T-helper 2 cell (primary cell): Measurements from ENCODE around the gene AMPD1.

Experiments used
- DNase-seq, 5 experiments: peaks; one replicate each; pipeline versions ENCODE4 v3.0.0 to v3.0.0-alpha.2; 2012 to 2022
- total RNA-seq, 2 donors: gene quantifications; one replicate each; lab custom pipeline; 2026; lab: John Stamatoyannopoulos, UW

The AMPD1 gene
- 0 to 0.31 reads per million in 2 donors for total RNA-seq

DNA sequence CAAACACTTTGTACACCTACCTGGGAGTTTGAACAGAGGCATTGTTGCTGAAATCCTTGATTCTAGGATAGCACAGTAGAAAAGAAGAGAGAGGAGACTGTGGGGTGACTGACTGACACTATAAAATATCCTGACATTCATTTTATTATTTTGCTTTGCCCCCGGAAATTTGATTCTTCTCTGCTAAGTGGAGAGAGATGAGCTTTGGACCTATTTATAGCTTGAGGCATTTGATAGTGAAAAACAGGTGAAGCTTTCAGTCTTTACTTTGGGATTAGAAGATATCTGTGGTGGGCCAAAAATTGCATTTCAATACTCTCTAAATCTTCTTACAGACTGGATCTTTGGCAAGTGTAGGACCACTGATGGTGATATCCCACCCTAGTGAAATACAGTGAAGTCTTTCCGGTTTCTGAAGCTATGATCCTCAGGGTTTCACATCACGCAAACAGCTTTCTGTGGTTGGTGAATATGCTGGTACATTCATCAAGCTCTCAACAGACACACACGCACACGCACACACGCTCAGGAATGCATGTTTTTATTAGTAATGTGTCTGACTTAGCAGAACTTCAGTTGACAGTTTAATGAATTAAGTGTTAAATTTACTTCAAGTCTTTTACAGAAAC, at the start of gene AMPD1:
AMPD1 (minus strand) TSS at position 117 of the 629 bp plus-strand sequence; CDS start at position 42, 75 bp downstream.
- peak in 1 of 5 experiments; percentile 9 for DNase-seq

DNA sequence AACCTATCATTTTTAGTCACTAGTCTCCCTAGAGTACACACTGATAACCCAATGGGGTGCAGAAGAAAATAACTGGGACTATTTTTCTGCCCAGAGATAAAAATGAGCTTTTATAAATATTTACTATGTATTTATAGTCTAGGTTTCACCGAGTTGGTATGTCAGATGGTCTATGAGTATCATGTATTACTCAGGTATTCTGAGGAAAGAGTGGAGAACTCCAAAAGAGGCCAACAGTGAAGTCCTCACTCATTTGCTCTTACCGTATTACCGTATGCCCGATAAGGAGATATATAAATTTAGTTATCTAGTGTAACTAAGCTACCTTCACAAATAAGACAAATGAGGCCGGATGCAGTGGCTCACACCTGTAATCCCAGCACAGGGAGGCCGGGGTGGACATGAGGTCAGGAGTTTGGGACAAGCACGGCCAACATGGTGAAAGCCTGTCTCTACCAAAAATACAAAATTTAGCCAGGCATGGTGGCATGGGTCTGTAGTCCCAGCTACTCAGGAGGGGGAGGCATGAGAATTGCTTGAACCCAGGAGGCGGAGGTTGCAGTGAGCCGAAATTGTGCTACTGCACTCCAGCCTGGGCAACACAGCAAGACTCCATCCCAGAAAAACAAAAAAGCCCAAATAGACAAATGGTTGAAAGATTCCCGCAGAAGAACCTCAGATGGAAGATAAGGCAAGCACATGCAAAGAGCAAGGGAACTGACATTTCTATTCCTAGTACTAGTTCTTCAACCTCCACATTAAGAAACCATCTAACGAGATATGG, 46.8 kb upstream of the AMPD1 start:
- no peak for DNase-seq

DNA sequence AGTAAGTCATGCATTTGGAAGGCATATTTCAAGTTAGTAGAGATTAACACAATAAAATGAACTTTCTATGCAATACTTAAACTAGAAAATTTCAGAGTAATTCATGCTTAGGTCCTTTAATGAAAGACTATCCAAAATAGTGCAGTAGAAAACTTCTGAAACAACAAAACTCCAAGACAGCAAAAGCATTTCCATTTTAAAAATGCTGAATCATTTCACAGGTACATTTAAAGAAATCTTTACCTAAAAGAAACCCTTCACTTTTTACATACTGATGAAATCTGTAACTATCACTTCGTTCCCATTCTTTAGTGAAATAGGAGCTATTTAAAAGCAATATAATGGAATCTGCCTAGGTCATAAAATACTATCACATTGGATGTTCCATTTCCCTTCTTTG, 45.0 kb upstream of the AMPD1 start:
- DNase-seq, result no peak

GRCh38 chr1:114737314-114737849, 42.0 kb upstream of the AMPD1 start:
- no peak for DNase-seq

GRCh38 chr1:114735479-114735878, 40.1 kb upstream of the AMPD1 start:
- no peak for DNase-seq

GRCh38 chr1:114729782-114730181, 34.4 kb upstream of the AMPD1 start:
- DNase-seq, result no peak

- no peak for DNase-seq
Measured at GRCh38 chr1:114728553-114728952, 33.2 kb upstream of the AMPD1 start.

DNA sequence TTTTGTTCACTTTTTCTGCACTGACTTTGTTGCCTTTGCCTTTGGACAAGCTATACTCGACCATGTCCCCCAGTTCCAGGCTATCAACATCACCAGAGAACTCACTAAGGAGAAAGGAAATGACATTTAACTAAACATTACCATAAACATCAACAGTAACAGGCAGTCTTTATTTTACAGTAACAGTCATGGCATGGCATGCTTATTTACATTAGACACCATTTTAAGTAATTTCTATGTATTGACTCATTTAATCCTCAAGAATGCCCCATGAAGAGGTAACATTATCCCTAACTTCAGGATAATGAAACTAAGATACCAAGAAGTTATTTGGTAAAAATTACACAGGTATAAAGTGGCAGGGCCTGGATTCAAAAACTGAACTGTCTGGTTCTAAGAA, 29.9 kb upstream of the AMPD1 start:
- DNase-seq, result no peak

- DNase-seq, result no peak
Measured at GRCh38 chr1:114723915-114724314, 28.6 kb upstream of the AMPD1 start.

DNA sequence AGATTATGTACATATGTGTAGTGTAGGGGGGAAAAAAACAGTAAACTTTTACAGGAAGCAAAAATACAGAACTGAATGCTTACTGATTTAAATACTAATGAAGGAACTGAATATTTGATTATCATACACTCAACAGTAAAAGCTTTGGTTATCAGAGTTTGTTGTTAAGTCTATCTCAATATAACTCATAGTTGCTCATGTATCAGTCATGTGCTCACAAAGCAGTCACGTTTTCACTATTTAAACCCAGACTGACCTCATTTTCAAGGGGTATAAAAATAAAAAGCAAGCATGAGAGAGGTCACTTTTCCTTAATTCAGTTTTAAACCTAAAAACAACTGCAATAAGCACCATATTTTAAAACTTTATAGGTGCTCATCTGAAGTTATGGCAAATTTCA, 28.1 kb upstream of the AMPD1 start:
- no peak for DNase-seq

DNA sequence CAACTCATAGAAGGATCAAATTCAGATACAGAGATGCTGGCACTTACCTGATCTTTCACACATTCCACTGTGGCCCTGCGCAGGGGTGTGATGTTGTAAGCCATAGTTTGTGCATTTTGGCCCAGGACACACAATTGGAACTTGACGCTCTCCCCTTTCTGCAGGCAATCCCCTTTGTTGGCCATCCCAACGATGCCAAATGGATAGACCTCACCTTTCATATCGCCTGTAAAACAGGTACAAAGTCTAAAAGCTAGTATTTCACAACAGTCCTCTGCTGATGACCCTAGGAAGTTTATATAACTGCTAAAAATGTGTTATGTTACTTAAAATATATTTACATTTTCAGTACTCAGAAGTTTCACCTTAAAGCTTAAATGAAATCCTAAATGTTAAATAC, 25.1 kb upstream of the AMPD1 start:
- DNase-seq, result no peak

DNA sequence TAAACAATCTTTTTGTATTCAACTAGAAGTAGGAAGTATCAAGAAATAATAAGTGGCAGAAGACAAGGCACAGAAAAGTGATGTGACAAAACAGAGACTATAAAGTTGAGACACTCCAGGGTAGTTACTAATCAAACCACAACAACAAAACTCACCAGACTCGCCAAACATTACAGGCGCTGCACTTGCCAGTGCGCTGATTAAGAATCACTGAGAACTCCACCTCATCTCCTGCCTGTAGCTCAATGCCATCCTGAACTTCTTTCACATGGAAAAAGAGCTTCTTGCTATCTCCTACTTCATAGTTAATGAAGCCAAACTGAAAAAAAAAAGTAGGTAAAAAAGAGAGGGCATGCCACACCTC, 24.1 kb upstream of the AMPD1 start:
- no peak for DNase-seq

DNA sequence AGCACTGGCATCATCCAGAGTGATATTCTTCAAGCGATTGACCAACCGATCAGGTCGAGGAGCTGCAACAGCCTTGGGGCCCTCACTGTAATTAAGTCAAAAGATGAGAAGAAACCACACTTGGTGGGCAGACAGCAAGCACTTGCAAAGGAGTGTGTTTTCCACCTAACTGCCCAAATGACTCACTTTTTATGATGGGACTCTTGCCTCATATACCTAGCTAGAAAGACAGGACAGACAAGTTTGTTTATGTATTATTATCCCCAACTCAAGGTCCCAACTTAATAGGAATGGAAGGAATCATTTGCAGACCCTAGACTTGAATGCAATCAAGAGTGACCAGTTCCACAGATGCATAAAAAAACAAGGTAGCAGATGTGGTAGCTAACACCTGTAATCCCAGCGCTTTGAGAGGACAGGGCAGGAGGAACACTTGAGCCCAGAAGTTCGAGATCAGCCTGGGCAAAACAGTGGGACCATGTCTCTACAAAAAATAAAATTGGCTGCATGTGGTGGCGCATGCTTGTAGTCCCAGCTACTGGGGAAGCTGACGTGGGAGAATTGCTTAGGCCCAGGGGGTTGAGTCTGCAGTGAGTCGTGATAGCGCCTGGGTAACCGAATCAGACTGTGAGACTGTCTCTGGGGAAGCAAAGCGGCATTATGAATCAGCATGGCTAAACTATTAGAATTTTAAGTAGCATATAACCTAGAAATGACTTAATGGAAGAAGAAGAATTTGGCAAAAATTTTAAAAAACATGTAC, 23.5 kb upstream of the AMPD1 start:
- no peak for DNase-seq

DNA sequence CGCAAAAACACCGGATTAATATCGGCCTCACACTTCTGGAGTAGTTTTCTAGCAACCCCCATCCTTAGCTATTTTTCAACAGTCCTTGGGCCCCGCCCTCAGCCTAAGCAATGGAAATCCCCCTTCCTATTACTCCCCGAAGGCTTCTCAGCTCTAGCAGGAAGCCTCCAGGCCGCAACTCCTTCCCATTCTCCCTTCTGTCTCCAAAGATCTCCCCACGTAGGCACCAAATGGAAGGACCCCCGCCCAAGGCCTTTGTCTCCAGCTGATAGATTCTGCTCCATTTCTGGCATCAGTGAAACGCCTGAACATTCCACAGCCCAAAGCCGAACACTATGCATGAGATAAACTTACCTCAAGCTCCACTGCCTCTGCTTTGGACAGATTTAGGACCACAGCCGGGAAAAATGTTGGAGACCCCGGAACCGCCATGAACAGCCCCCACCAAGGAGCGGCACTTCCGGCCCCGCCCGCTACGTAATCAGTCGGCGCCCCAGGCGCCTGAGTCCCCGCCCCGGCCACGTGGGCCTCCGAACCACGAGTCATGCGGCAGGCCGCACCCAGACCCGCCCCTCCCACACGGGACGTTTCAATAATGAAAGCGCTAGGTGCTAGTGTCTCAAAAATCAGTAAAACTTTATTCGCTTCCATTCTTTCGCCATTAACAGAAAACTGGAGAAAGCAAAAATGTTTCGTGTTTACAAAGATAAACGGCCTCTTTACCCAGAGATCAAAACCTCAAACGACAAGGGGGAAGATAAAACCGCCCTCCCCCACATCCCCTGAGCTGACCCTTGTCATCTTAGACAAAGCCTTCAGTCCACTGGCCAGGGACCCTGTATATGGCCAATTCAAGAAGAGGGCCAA, 21.2 kb upstream of the AMPD1 start, which contains the start of gene NRAS:
NRAS (minus strand) TSS at position 468 of the 867 bp plus-strand sequence. CDS start 611 bp downstream, outside the sequence.
- peak; percentile 91 to 96 (median 93) for DNase-seq

GRCh38 chr1:114715952-114716303, 20.6 kb upstream of the AMPD1 start:
- no peak for DNase-seq

DNA sequence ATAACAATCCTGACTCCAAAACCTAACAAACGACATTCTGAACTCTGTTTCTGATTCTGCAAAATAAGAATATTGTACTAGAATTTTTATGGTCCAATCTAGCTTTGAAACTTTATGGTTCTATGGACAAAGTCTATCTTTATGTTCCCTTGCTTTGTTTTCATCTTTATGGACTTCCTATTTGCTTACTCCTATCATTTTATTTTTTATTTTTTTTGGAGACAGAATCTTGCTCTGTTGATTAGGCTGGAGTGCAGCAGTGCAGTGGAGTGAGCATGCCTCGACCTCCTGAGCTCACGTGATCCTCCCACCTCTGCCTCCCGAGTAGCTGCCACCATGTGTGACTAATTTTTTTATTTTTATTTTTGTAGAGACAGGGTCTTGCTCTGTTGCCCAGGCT, 17.6 kb upstream of the AMPD1 start:
- DNase-seq, result no peak

GRCh38 chr1:114710360-114710759, 15.0 kb upstream of the AMPD1 start:
- no peak for DNase-seq

DNA sequence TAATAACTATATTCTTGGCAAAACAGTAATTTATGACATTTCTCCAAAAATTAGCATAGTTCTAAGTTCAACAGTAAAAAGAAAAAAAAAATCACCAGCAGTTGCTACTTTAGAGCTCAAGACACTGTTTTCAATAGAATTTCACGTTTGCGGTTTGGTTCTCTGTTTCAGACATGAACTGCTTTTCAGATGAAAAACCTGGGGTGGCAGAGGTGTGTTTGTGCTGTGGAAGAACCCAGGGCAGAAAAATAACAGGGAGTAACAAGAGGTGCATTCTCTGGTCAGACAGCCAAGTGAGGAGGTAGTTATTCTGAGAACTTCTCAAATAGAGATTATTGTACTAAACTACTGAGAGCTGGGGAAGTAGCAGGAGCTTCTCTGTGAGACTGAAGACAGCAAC, 12.3 kb upstream of the AMPD1 start:
- DNase-seq, result no peak

GRCh38 chr1:114703242-114703641, 7.9 kb upstream of the AMPD1 start:
- no peak for DNase-seq

GRCh38 chr1:114702737-114703136, 7.4 kb upstream of the AMPD1 start:
- DNase-seq, result peak in 1 of 5 experiments; percentile 5

DNA sequence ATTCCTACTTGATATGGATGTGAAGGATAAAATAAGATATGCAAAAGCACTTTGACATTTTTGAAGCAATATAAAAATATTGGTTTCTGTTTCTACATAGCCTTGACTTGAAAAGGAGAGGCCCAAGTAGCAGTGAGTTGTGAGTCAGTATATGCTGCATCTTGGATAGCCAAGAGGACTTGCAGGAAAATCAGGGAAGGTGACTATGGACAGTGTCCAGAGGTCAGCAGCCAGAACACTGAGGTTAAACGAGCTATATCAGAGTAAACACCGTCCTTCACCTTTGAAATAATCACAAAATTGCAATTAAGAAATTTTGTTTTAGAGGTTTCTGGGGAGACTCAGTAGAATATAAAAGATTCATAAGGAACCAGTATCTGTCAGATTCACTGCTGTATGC, 6.6 kb upstream of the AMPD1 start:
- no peak for DNase-seq

GRCh38 chr1:114700036-114700600, 4.8 kb upstream of the AMPD1 start:
- DNase-seq, result no peak
